ENCODE data around the gene TLR9. TPM values are rescaled to one million over a fixed set of nuclear protein-coding genes. Genes with fewer than 3 reads are reported as not detected.

The TLR9 gene
- total RNA-seq, 2 donors from 2014 or later: 0.25 to 0.27 TPM

GRCh38 chr3:52246264-52246620 lies 20.8 kb upstream of the TLR9 start:
- no peak for DNase-seq
- Histone ChIP-seq H3K4me3 (peak overlapping the region; percentile 43), H3K9ac (ENCODE audit: low read depth in 2 of 2, low read length in 2 of 2) (peak overlapping the region; percentile 79 to 83), H3K4me1 (no peaks in the 10 kb centered on the region), H3K36me3 (no peaks in the 10 kb centered on the region), H3K9me3 (no peaks in the 10 kb centered on the region), H3K27ac (peak overlapping the region; percentile 66), H3K27me3 (no peaks in the 10 kb centered on the region)
- no peak for TF ChIP-seq CTCF (IDR thresholded peaks at IDR 0.05)
- intact Hi-C loops (cut with DNase I): no loop called here

- peak within 1 kb of the TSS; percentile 66 for H3K27ac ChIP-seq
- no peaks in the 10 kb centered on the region for H3K4me1 ChIP-seq
- DNase-seq: peak; percentile 46
These were observed 20.1 kb upstream of the TLR9 start, which contains the start of gene PPM1M for GRCh38 chr3:52245322-52246263. PPM1M (plus strand) TSS chr3:52245759; CDS start chr3:52245825, 66 bp downstream.

GRCh38 chr3:52243791-52244628 lies 18.6 kb upstream of the TLR9 start:
- intact Hi-C loops (cut with DNase I): no loop called here
- Histone ChIP-seq H3K4me1 (peaks cover 7% of the 10 kb centered on the region), H3K36me3 (no peaks in the 10 kb centered on the region), H3K27me3 (no peaks in the 10 kb centered on the region), H3K4me3 (no peak overlapping the region), H3K9me3 (no peaks in the 10 kb centered on the region), H3K9ac (ENCODE audit: low read depth in 2 of 2, low read length in 2 of 2) (peak overlapping the region in 1 of 2 donors; percentile 14), H3K27ac (no peak overlapping the region)
- no peak for DNase-seq
- TF ChIP-seq CTCF (IDR thresholded peaks at IDR 0.05): no peak

More at GRCh38 chr3:52245322-52246263, 20.1 kb upstream of the TLR9 start, which contains the start of gene PPM1M:
- H3K9ac ChIP-seq (ENCODE audit: low read depth in 2 of 2, low read length in 2 of 2): peak within 1 kb of the TSS; percentile 79 to 83
- intact Hi-C loops (cut with DNase I): no loop called here
- H3K27me3 ChIP-seq: no peaks in the 10 kb centered on the region
- H3K36me3 ChIP-seq: no peaks in the 10 kb centered on the region
- no peak for TF ChIP-seq CTCF (IDR thresholded peaks at IDR 0.05)
- H3K9me3 ChIP-seq: no peaks in the 10 kb centered on the region
- H3K4me3 ChIP-seq: peak within 1 kb of the TSS; percentile 43

GRCh38 chr3:52242039-52242438 lies 16.6 kb upstream of the TLR9 start:
- Histone ChIP-seq H3K27me3 (no peaks in the 10 kb centered on the region), H3K4me1 (peaks cover 11% of the 10 kb centered on the region), H3K27ac (no peak overlapping the region), H3K4me3 (no peak overlapping the region), H3K36me3 (no peaks in the 10 kb centered on the region), H3K9me3 (no peaks in the 10 kb centered on the region), H3K9ac (ENCODE audit: low read depth in 2 of 2, low read length in 2 of 2) (no peak overlapping the region)
- intact Hi-C loops (cut with DNase I): no loop called here
- DNase-seq: no peak
- no peak for TF ChIP-seq CTCF (IDR thresholded peaks at IDR 0.05)

- Histone ChIP-seq H3K4me3 (no peak overlapping the region), H3K9ac (ENCODE audit: low read depth in 2 of 2, low read length in 2 of 2) (peak overlapping the region in 1 of 2 donors; percentile 90), H3K36me3 (no peaks in the 10 kb centered on the region), H3K27ac (no peak overlapping the region), H3K27me3 (no peaks in the 10 kb centered on the region), H3K4me1 (peaks cover 11% of the 10 kb centered on the region), H3K9me3 (no peaks in the 10 kb centered on the region)
- intact Hi-C loops (cut with DNase I): no loop called here
- DNase-seq: no peak
- TF ChIP-seq CTCF (IDR thresholded peaks at IDR 0.05): no peak
These were observed 15.5 kb upstream of the TLR9 start for GRCh38 chr3:52240886-52241370.
